Neutrophil (primary cell): ENCODE data around the gene CLEC2L.

Source experiments
- H3K27ac ChIP-seq: fragments of 200-600 bp; sonication (generic); 2 replicates; pipeline ENCODE4 v1.5.1; 2016; ENCODE audit warnings: mild to moderate bottlenecking, moderate library complexity
- H3K27me3 ChIP-seq: fragments of 200-600 bp; sonication (generic); 2 replicates; pipeline ENCODE4 v1.6.0; 2016; ENCODE audit warnings: mild to moderate bottlenecking
- H3K36me3 ChIP-seq: fragments of 200-600 bp; sonication (generic); 2 replicates; pipeline ENCODE4 v1.5.1; 2017
- H3K4me1 ChIP-seq, 2 experiments: fragments of 200-600 bp in 1 of 2; sonication (generic) in 1 of 2; 1 replicate in 1 of 2; 2 replicates in 1 of 2; pipeline versions ENCODE4 v1.5.1 to v1.6.1; 2013 to 2016; ENCODE audit warnings: low read depth in 1 of 2, low read length in 1 of 2, mild to moderate bottlenecking in 1 of 2, moderate library complexity in 1 of 2; ENCODE audit not compliant: control insufficient read depth in 1 of 2, insufficient read depth in 1 of 2
- H3K4me3 ChIP-seq, 2 experiments: fragments of 200-600 bp in 1 of 2; sonication (generic) in 1 of 2; 1 replicate in 1 of 2; 2 replicates in 1 of 2; pipeline ENCODE4 v1.5.1; 2013 to 2016; ENCODE audit warnings: low read depth in 1 of 2, low read length in 1 of 2, mild to moderate bottlenecking in 1 of 2, moderate library complexity in 1 of 2
- H3K9me3 ChIP-seq: fragments of 200-600 bp; sonication (generic); 2 replicates; pipeline ENCODE4 v1.5.1; 2016
- CTCF ChIP-seq: fragments of 200-600 bp; sonication (generic); IDR thresholded peaks from 2 replicates; pipeline ENCODE4 v1.5.1; 2016; ENCODE audit warnings: antibody characterized with exemption

CLEC2L gene

DNA sequence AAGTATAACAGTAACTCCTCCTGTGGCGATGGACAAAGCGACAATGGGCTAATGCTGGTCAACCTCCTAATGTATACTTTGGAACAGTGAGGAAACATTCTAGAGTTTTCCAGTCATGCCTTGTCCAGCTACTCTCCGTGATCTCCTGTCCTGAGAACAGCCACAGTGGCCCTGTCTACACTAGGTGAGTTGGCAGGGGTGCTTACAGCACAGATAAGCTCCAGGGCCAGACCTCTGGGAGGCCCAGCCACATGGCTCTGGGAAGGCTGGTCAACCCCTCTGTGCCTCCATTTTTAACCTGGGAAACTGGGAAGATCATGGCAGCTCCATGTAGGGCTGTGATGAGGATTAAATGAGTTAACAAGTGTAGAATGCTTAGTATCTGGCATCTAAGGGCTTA lies 57.0 kb downstream of the CLEC2L start:
- no peaks in the 10 kb centered on the region for H3K9me3 ChIP-seq
- H3K27me3 ChIP-seq, result no peaks in the 10 kb centered on the region
- no peak for TF ChIP-seq CTCF
- peaks cover 10 to 15% of the 10 kb centered on the region in 2 experiments for H3K4me1 ChIP-seq
- no peak overlapping the region for H3K4me3 ChIP-seq
- H3K27ac ChIP-seq, result no peak overlapping the region
- peaks cover 97% of the 10 kb centered on the region for H3K36me3 ChIP-seq

DNA sequence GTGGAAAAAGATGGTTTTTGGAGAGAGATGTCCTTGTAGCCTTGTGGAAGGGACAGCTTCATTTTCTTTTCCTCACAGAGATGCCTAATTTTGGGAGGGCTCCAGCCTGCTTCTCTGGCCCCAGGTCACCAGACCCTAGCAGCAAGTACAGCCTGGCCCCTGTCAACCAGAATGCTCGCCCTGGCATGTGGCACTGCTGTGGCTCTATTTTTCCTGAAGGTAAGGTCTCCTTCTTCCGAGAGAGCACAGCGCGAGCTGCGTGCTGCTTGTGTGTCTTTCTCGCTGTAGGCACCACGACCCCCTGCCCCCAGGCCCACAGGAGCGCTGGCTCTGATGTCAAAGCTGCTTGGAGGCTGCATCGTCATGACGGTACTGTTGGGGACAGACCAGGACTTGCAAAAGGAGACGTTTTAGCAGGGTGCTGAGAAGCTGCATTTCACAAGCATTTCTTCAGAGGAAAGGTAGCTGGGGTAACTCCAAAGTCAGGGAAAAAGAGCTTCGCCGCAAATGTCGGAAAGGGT lies 58.7 kb downstream of the CLEC2L start:
- no peaks in the 10 kb centered on the region for H3K9me3 ChIP-seq
- no peak for TF ChIP-seq CTCF
- no peak overlapping the region for H3K4me3 ChIP-seq
- no peaks in the 10 kb centered on the region for H3K27me3 ChIP-seq
- H3K36me3 ChIP-seq, result peaks cover 98% of the 10 kb centered on the region
- peak overlapping the region; percentile 8 for H3K27ac ChIP-seq
- H3K4me1 ChIP-seq, result peaks cover 10 to 15% of the 10 kb centered on the region in 2 experiments

- H3K36me3 ChIP-seq, result peaks cover 97% of the 10 kb centered on the region
- TF ChIP-seq CTCF, result no peak
Observed at GRCh38 chr7:139582671-139583155, 59.2 kb downstream of the CLEC2L start.

DNA sequence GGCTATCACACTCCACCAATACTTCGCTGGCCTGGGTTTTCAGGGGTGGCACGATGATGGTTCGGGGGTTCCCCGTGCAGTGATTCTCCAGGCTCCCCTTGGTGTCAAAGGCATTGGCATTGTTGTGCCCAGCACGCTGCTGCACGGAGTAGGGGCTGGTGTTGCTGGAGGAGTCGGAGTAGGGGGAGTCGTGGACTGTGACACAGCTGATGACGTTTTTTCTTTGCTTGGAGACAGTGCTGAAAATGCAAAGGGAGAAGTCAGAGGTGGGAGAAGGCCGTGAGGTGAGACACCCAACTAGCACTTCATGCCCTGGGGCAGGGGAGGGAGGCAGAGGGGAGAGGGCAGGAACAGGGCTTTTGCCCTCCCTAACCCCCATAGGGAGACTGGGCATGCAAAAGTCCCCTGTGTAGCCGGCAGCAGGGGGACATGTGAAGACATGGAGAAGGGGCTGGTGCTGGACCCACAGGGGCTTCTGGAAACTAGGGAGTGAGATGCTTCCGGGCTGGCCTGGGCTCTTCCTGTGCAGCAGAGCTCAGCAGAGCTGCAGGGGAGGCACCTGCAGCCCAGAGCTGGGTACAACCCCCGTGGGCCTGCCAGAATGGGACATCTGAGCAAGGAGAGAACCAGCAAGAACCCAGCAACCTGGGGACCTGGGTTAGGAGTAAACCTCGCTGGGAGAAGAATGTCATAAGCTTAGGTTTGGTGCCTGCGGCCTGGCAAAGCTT lies 60.5 kb downstream of the CLEC2L start:
- TF ChIP-seq CTCF, result no peak
- Histone ChIP-seq H3K36me3 (peaks cover 92% of the 10 kb centered on the region), H3K27ac (no peak overlapping the region), H3K27me3 (no peaks in the 10 kb centered on the region), H3K4me1 (peaks cover 16 to 22% of the 10 kb centered on the region in 2 experiments), H3K4me3 (no peak overlapping the region), H3K9me3 (no peaks in the 10 kb centered on the region)

More at GRCh38 chr7:139582671-139583155, 59.2 kb downstream of the CLEC2L start:
- Histone ChIP-seq H3K27me3 (no peaks in the 10 kb centered on the region), H3K4me1 (peaks cover 10 to 15% of the 10 kb centered on the region in 2 experiments), H3K4me3 (no peak overlapping the region), H3K27ac (peak overlapping the region; percentile 21), H3K9me3 (no peaks in the 10 kb centered on the region)

- no peak for TF ChIP-seq CTCF
Observed at GRCh38 chr7:139585042-139585441, 61.6 kb downstream of the CLEC2L start.

More at GRCh38 chr7:139585042-139585441, 61.6 kb downstream of the CLEC2L start:
- Histone ChIP-seq H3K27me3 (no peaks in the 10 kb centered on the region), H3K9me3 (no peaks in the 10 kb centered on the region), H3K27ac (no peak overlapping the region), H3K4me1 (peaks cover 19 to 24% of the 10 kb centered on the region in 2 experiments), H3K36me3 (peaks cover 91% of the 10 kb centered on the region), H3K4me3 (no peak overlapping the region)
